ENCODE measurements around the gene HOXB8. TPM values are rescaled to one million over a fixed set of nuclear protein-coding genes. Genes with fewer than 3 reads are reported as not detected.

The HOXB8 gene
- total RNA-seq, 3 donors from 2014 or later (not counting 1 experiment from before 2014, with no cell fraction given) = not detected

- H3K4me3 ChIP-seq (ENCODE audit: low read length) = no peak overlapping the region
- peaks cover 33% of the 10 kb centered on the region for H3K4me1 ChIP-seq (ENCODE audit: control insufficient read depth, insufficient read depth, low read length)
- Mint-ChIP-seq H3K36me3 (no peaks in the 10 kb centered on the region), H3K9me3 (no peaks in the 10 kb centered on the region), H3K27me3 (ENCODE audit: low read depth in 2 of 2) (peaks cover 78 to 82% of the 10 kb centered on the region in 2 donors), H3K4me1 (peaks cover 23 to 29% of the 10 kb centered on the region in 2 donors), H3K4me3 (no peak overlapping the region), H3K27ac (no peak overlapping the region)
- H3K9me3 ChIP-seq (ENCODE audit: control insufficient read depth, insufficient read depth, low read length) = no peaks in the 10 kb centered on the region
- DNase-seq = no peak
- no peak for ATAC-seq
- intact Hi-C loops (cut with micrococcal nuclease) = loop anchor here (5.0 kb wide), 1 partner anchor 541 kb away; no protein-coding TSS in a partner anchor
- peaks cover 73% of the 10 kb centered on the region for H3K27me3 ChIP-seq (ENCODE audit: control insufficient read depth, insufficient read depth, low read length)
- no peak for TF ChIP-seq CTCF (IDR thresholded peaks at IDR 0.05)
- no peaks in the 10 kb centered on the region for H3K36me3 ChIP-seq (ENCODE audit: control insufficient read depth, insufficient read depth, low read length)
- no peak overlapping the region for H3K27ac ChIP-seq (ENCODE audit: low read length)
- WGBS (ENCODE audit: insufficient coverage) = 54% methylated on average over 3 of the region's 4 CpGs
Observed at GRCh38 chr17:48623583-48623982, 8.5 kb upstream of the HOXB8 start.

- peaks cover 41% of the 10 kb centered on the region for H3K4me1 ChIP-seq (ENCODE audit: control insufficient read depth, insufficient read depth, low read length)
- H3K4me1 Mint-ChIP-seq = peaks cover 29 to 34% of the 10 kb centered on the region in 2 donors
- H3K27ac ChIP-seq (ENCODE audit: low read length) = no peak overlapping the region
- no peaks in the 10 kb centered on the region for H3K9me3 ChIP-seq (ENCODE audit: control insufficient read depth, insufficient read depth, low read length)
- intact Hi-C loops (cut with micrococcal nuclease) = loop anchor here (5.0 kb wide), 1 partner anchor 541 kb away; no protein-coding TSS in a partner anchor
- 91% methylated on average over 11 of the region's 11 CpGs for WGBS (ENCODE audit: insufficient coverage)
- peaks cover 75% of the 10 kb centered on the region for H3K27me3 ChIP-seq (ENCODE audit: control insufficient read depth, insufficient read depth, low read length)
- TF ChIP-seq CTCF (IDR thresholded peaks at IDR 0.05) = no peak
- no peaks in the 10 kb centered on the region for H3K9me3 Mint-ChIP-seq
- no peaks in the 10 kb centered on the region for H3K36me3 ChIP-seq (ENCODE audit: control insufficient read depth, insufficient read depth, low read length)
- no peak overlapping the region for H3K4me3 Mint-ChIP-seq
- H3K36me3 Mint-ChIP-seq = no peaks in the 10 kb centered on the region
- DNase-seq (no peak), ATAC-seq (no peak)
- no peak overlapping the region for H3K27ac Mint-ChIP-seq
- H3K4me3 ChIP-seq (ENCODE audit: low read length) = no peak overlapping the region
- H3K27me3 Mint-ChIP-seq (ENCODE audit: low read depth in 2 of 2) = peaks cover 78 to 81% of the 10 kb centered on the region in 2 donors
Observed at GRCh38 chr17:48622857-48623256, 7.8 kb upstream of the HOXB8 start.

- intact Hi-C loops (cut with micrococcal nuclease) = loop anchor here (5.0 kb wide), 1 partner anchor 539 kb away; no protein-coding TSS in a partner anchor
- no peak for TF ChIP-seq CTCF (IDR thresholded peaks at IDR 0.05)
- H3K27me3 Mint-ChIP-seq (ENCODE audit: low read depth in 2 of 2) = peaks cover 80 to 81% of the 10 kb centered on the region in 2 donors
- no peak overlapping the region for H3K4me3 ChIP-seq (ENCODE audit: low read length)
- H3K27me3 ChIP-seq (ENCODE audit: control insufficient read depth, insufficient read depth, low read length) = peaks cover 75% of the 10 kb centered on the region
- H3K36me3 ChIP-seq (ENCODE audit: control insufficient read depth, insufficient read depth, low read length) = no peaks in the 10 kb centered on the region
- no peak for DNase-seq
- H3K27ac ChIP-seq (ENCODE audit: low read length) = no peak overlapping the region
- peaks cover 6% of the 10 kb centered on the region for H3K36me3 Mint-ChIP-seq
- no peak overlapping the region for H3K27ac Mint-ChIP-seq
- H3K4me1 Mint-ChIP-seq = peaks cover 24 to 39% of the 10 kb centered on the region in 2 donors
- H3K9me3 Mint-ChIP-seq = no peaks in the 10 kb centered on the region
- no peak for ATAC-seq
- peaks cover 37% of the 10 kb centered on the region for H3K4me1 ChIP-seq (ENCODE audit: control insufficient read depth, insufficient read depth, low read length)
- 87% methylated on average over 41 of the region's 41 CpGs for whole genome bisulfite sequencing (ENCODE audit: insufficient coverage)
- H3K9me3 ChIP-seq (ENCODE audit: control insufficient read depth, insufficient read depth, low read length) = no peaks in the 10 kb centered on the region
- H3K4me3 Mint-ChIP-seq = no peak overlapping the region
Observed at GRCh38 chr17:48621410-48622392, 6.6 kb upstream of the HOXB8 start.
